ENCODE data around the gene ATP2A2. TPM values are rescaled to one million over a fixed set of nuclear protein-coding genes. Genes with fewer than 3 reads are reported as not detected.

The ATP2A2 gene

GRCh38 chr12:110379197-110379596 is 98.2 kb downstream of the ATP2A2 start:
- Histone ChIP-seq H2BK5ac (ENCODE audit: low read length) (no peak overlapping the region), H2AFZ (ENCODE audit: low read length) (no peak overlapping the region), H2BK15ac (ENCODE audit: low read length) (no peak overlapping the region), H2BK12ac (ENCODE audit: low read length) (no peak overlapping the region), H2BK120ac (ENCODE audit: low read depth, low read length) (no peak overlapping the region), H3K27ac (replicated peaks; ENCODE audit: low read length) (no peak overlapping the region), H3K23ac (ENCODE audit: low read depth, low read length, poor library complexity) (no peak overlapping the region), H2AK5ac (ENCODE audit: low read depth, low read length) (no peak overlapping the region), H3K9ac (ENCODE audit: low read depth, low read length, poor library complexity) (no peak overlapping the region), H4K91ac (ENCODE audit: low read depth, low read length, poor library complexity) (no peak overlapping the region), H3K79me1 (ENCODE audit: low read depth, low read length) (no peaks in the 10 kb centered on the region), H3K36me3 (replicated peaks in 1 of 2; ENCODE audit: control insufficient read depth in 2 of 2, insufficient read depth in 2 of 2, low read length in 2 of 2) (peaks cover 44 to 92% of the 10 kb centered on the region in 2 donors), H3K14ac (ENCODE audit: low read length) (no peak overlapping the region), H3K4me3 (ENCODE audit: low read length in 2 of 2) (no peak overlapping the region), H3K18ac (ENCODE audit: low read length) (no peak overlapping the region), H4K8ac (ENCODE audit: low read depth, low read length) (no peak overlapping the region), H3K4me2 (ENCODE audit: insufficient read depth, low read length, poor library complexity, severe bottlenecking) (no peak overlapping the region), H3K27me3 (ENCODE audit: control insufficient read depth in 3 of 3, insufficient read depth in 3 of 3, low read depth in 1 of 3, low read length in 3 of 3) (peaks cover 0 to 2% (median 0%) of the 10 kb centered on the region in 3 experiments), H3K4ac (ENCODE audit: low read length) (no peak overlapping the region), H3K9me3 (replicated peaks in 1 of 2; ENCODE audit: control insufficient read depth in 2 of 2, insufficient read depth in 1 of 2, low read depth in 1 of 2, low read length in 2 of 2) (peaks cover 0 to 2% of the 10 kb centered on the region in 2 donors), H3K4me1 (ENCODE audit: control insufficient read depth in 2 of 2, insufficient read depth in 1 of 2, low read depth in 1 of 2, low read length in 2 of 2) (no peaks in the 10 kb centered on the region)
- no peak for DNase-seq (ENCODE audit: low spot score)
- WGBS, 2 donors (ENCODE audit: extremely low coverage in 2 of 2, insufficient read length in 2 of 2, insufficient replicate concordance in 1 of 2): no CpG with 5 or more reads among the region's 3 CpGs

- Histone ChIP-seq H3K14ac (ENCODE audit: low read length) (no peak overlapping the region), H3K18ac (ENCODE audit: low read length) (no peak overlapping the region), H3K23ac (ENCODE audit: low read depth, low read length, poor library complexity) (no peak overlapping the region), H2AFZ (ENCODE audit: low read length) (no peak overlapping the region), H3K4me2 (ENCODE audit: insufficient read depth, low read length, poor library complexity, severe bottlenecking) (no peak overlapping the region), H4K8ac (ENCODE audit: low read depth, low read length) (no peak overlapping the region), H3K4ac (ENCODE audit: low read length) (no peak overlapping the region), H2AK5ac (ENCODE audit: low read depth, low read length) (no peak overlapping the region), H3K79me1 (ENCODE audit: low read depth, low read length) (no peaks in the 10 kb centered on the region), H2BK15ac (ENCODE audit: low read length) (no peak overlapping the region), H2BK120ac (ENCODE audit: low read depth, low read length) (no peak overlapping the region), H3K9ac (ENCODE audit: low read depth, low read length, poor library complexity) (no peak overlapping the region), H4K91ac (ENCODE audit: low read depth, low read length, poor library complexity) (no peak overlapping the region), H3K27ac (replicated peaks; ENCODE audit: low read length) (no peak overlapping the region), H3K9me3 (replicated peaks in 1 of 2; ENCODE audit: control insufficient read depth in 2 of 2, insufficient read depth in 1 of 2, low read depth in 1 of 2, low read length in 2 of 2) (peaks cover 0 to 2% of the 10 kb centered on the region in 2 donors), H2BK12ac (ENCODE audit: low read length) (no peak overlapping the region), H3K4me3 (ENCODE audit: low read length in 2 of 2) (no peak overlapping the region), H3K36me3 (replicated peaks in 1 of 2; ENCODE audit: control insufficient read depth in 2 of 2, insufficient read depth in 2 of 2, low read length in 2 of 2) (peaks cover 44 to 92% of the 10 kb centered on the region in 2 donors), H2BK5ac (ENCODE audit: low read length) (no peak overlapping the region), H3K27me3 (ENCODE audit: control insufficient read depth in 3 of 3, insufficient read depth in 3 of 3, low read depth in 1 of 3, low read length in 3 of 3) (peaks cover 0 to 2% (median 0%) of the 10 kb centered on the region in 3 experiments), H3K4me1 (ENCODE audit: control insufficient read depth in 2 of 2, insufficient read depth in 1 of 2, low read depth in 1 of 2, low read length in 2 of 2) (no peaks in the 10 kb centered on the region)
- no CpG with 5 or more reads among the region's 2 CpGs for WGBS, 2 donors (ENCODE audit: extremely low coverage in 2 of 2, insufficient read length in 2 of 2, insufficient replicate concordance in 1 of 2)
- no peak for DNase-seq (ENCODE audit: low spot score)
Observed at GRCh38 chr12:110379631-110380030, 98.6 kb downstream of the ATP2A2 start.

GRCh38 chr12:110382683-110383082 is 101.6 kb downstream of the ATP2A2 start:
- Histone ChIP-seq H2BK12ac (ENCODE audit: low read length) (no peak overlapping the region), H3K9me3 (replicated peaks in 1 of 2; ENCODE audit: control insufficient read depth in 2 of 2, insufficient read depth in 1 of 2, low read depth in 1 of 2, low read length in 2 of 2) (peaks cover 0 to 2% of the 10 kb centered on the region in 2 donors), H2BK15ac (ENCODE audit: low read length) (no peak overlapping the region), H2BK120ac (ENCODE audit: low read depth, low read length) (no peak overlapping the region), H3K23ac (ENCODE audit: low read depth, low read length, poor library complexity) (no peak overlapping the region), H3K4ac (ENCODE audit: low read length) (no peak overlapping the region), H2BK5ac (ENCODE audit: low read length) (peak overlapping the region; percentile 53), H3K27ac (replicated peaks; ENCODE audit: low read length) (no peak overlapping the region), H3K18ac (ENCODE audit: low read length) (no peak overlapping the region), H3K9ac (ENCODE audit: low read depth, low read length, poor library complexity) (no peak overlapping the region), H2AFZ (ENCODE audit: low read length) (no peak overlapping the region), H3K4me2 (ENCODE audit: insufficient read depth, low read length, poor library complexity, severe bottlenecking) (no peak overlapping the region), H3K36me3 (replicated peaks in 1 of 2; ENCODE audit: control insufficient read depth in 2 of 2, insufficient read depth in 2 of 2, low read length in 2 of 2) (peaks cover 38 to 91% of the 10 kb centered on the region in 2 donors), H4K8ac (ENCODE audit: low read depth, low read length) (no peak overlapping the region), H3K4me3 (ENCODE audit: low read length in 2 of 2) (no peak overlapping the region), H4K91ac (ENCODE audit: low read depth, low read length, poor library complexity) (no peak overlapping the region), H3K14ac (ENCODE audit: low read length) (no peak overlapping the region), H3K27me3 (ENCODE audit: control insufficient read depth in 3 of 3, insufficient read depth in 3 of 3, low read depth in 1 of 3, low read length in 3 of 3) (peaks cover 0 to 2% (median 0%) of the 10 kb centered on the region in 3 experiments), H2AK5ac (ENCODE audit: low read depth, low read length) (no peak overlapping the region), H3K79me1 (ENCODE audit: low read depth, low read length) (no peaks in the 10 kb centered on the region), H3K4me1 (ENCODE audit: control insufficient read depth in 2 of 2, insufficient read depth in 1 of 2, low read depth in 1 of 2, low read length in 2 of 2) (no peaks in the 10 kb centered on the region)
- DNase-seq (ENCODE audit: low spot score): no peak
- no CpG with 5 or more reads among the region's 4 CpGs for WGBS, 2 donors (ENCODE audit: extremely low coverage in 2 of 2, insufficient read length in 2 of 2, insufficient replicate concordance in 1 of 2)

Small RNAs within 50 kb of the gene (small RNA-seq; reads per million reads assigned to genes)
- not detected for gene RN7SL769P (ENCODE audit: insufficient read depth)

All from neuronal stem cell (in vitro differentiated cells).